GM10266 (cell line): Measurements from ENCODE around the gene PTCRA.

Source experiments
- DNase-seq: peaks from one replicate; pipeline ENCODE4 v3.0.0; 2012; ENCODE audit errors: extremely low spot score
- CTCF ChIP-seq: IDR thresholded peaks from 2 replicates; pipeline ENCODE4 v1.5.1; 2012; ENCODE audit warnings: mild to moderate bottlenecking, low read depth; ENCODE audit not compliant: control insufficient read depth, insufficient read depth; ENCODE audit errors: missing control alignments

The PTCRA gene

GRCh38 chr6:42914546-42914945, 1.3 kb upstream of the PTCRA start:
- DNase-seq, result no peak
- no peak for TF ChIP-seq CTCF

GRCh38 chr6:42916288-42916687, 435 bp downstream of the PTCRA start:
- no peak for TF ChIP-seq CTCF
- DNase-seq, result no peak

- no peak for DNase-seq
Observed at GRCh38 chr6:42921801-42922200, 5.9 kb downstream of the PTCRA start.

GRCh38 chr6:42923666-42924065, 7.8 kb downstream of the PTCRA start:
- DNase-seq, result no peak
- TF ChIP-seq CTCF, result no peak

More at GRCh38 chr6:42921801-42922200, 5.9 kb downstream of the PTCRA start:
- no peak for TF ChIP-seq CTCF

- DNase-seq, result no peak
- no peak for TF ChIP-seq CTCF
Observed at GRCh38 chr6:42925248-42925857, 9.5 kb downstream of the PTCRA start.

- DNase-seq, result peak; percentile 94
- no peak for TF ChIP-seq CTCF
Observed at GRCh38 chr6:42928986-42929820, 13.3 kb downstream of the PTCRA start, which contains the start of gene CNPY3. Gene CNPY3, plus strand, starts transcription at chr6:42929480. Its CDS starts 91 bp downstream, at chr6:42929571.
